Astrocyte (in vitro differentiated cells and primary cell): ENCODE measurements around the gene STC2.
A peak's percentile ranks its signal among the peaks of the same experiment; 100 is the strongest.

Source experiments
- EZH2 ChIP-seq: IDR thresholded peaks from 2 replicates; pipeline ENCODE4 v1.6.1; 2012; ENCODE audit warnings: mild to moderate bottlenecking, low read length, inconsistent platforms; ENCODE audit not compliant: insufficient read depth
- TF ChIP-seq, protein P1 (sequence below): IDR thresholded peaks from 2 replicates; pipeline ENCODE4 v1.5.1; 2011; ENCODE audit warnings: low read depth, mild to moderate bottlenecking, inconsistent platforms, low read length, moderate library complexity; ENCODE audit not compliant: insufficient read depth

DNA sequence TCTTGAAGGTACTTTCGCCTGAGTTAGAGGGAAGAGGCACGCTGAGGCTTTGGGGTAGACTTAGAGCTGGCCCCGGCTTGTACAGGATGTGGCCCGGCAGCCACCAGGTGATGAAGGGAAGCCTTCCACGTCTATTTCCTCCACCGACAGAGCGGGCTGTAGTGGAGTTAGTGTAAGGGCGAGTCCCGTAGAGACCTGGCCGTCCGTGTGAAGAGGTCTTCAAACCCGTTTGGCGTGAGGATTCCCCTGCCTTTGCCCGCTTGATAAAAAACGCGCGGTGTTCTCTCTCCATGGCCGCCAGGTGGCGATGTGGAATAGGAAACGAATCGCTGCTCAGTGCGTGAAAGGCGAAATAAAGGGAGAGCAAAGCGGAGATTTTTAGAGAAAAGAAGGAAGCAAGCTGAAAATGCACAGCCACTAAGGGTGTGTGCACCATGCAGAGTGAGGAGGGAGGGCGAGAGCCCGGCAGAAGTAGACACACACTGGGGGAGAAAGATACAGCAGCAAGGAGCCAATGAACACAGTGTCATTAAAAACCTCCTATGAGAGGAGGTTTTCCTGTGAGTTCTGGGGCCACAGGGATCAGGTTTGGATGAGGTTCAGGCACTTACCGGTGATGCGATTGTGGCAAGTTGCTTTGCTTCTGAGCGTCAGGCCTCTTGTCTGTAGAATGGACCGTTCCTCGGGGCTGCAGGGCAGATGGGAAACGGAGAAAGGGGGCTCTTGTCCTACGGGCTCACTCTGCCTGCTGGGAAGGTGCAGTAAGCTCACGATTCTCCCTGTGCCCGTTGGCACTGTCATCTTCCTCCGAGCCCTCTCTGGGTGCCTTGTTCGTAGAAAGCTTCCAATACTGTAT is 34.2 kb downstream of the STC2 start:
- no peak for TF ChIP-seq EZH2
- TF ChIP-seq, protein P1, sequence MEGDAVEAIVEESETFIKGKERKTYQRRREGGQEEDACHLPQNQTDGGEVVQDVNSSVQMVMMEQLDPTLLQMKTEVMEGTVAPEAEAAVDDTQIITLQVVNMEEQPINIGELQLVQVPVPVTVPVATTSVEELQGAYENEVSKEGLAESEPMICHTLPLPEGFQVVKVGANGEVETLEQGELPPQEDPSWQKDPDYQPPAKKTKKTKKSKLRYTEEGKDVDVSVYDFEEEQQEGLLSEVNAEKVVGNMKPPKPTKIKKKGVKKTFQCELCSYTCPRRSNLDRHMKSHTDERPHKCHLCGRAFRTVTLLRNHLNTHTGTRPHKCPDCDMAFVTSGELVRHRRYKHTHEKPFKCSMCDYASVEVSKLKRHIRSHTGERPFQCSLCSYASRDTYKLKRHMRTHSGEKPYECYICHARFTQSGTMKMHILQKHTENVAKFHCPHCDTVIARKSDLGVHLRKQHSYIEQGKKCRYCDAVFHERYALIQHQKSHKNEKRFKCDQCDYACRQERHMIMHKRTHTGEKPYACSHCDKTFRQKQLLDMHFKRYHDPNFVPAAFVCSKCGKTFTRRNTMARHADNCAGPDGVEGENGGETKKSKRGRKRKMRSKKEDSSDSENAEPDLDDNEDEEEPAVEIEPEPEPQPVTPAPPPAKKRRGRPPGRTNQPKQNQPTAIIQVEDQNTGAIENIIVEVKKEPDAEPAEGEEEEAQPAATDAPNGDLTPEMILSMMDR = peak; percentile 73
